Ishikawa (cell line): ENCODE data around the gene SLC39A6.

ENCODE experiments used
- CEBPB ChIP-seq: IDR thresholded peaks from 2 replicates; pipeline ENCODE4 v1.6.1; 2012
- CREB1 ChIP-seq: IDR thresholded peaks from 2 replicates; pipeline ENCODE4 v1.6.1; 2012; ENCODE audit warnings: low read depth
- EGR1 ChIP-seq: IDR thresholded peaks from 2 replicates; pipeline ENCODE4 v1.6.1; 2012
- EP300 ChIP-seq: IDR thresholded peaks from 2 replicates; pipeline ENCODE4 v1.6.1; 2012; ENCODE audit warnings: borderline replicate concordance
- FOXM1 ChIP-seq: IDR thresholded peaks from 2 replicates; pipeline ENCODE4 v1.6.1; 2012; ENCODE audit warnings: low read depth, borderline replicate concordance
- MAX ChIP-seq: IDR thresholded peaks from 2 replicates; pipeline ENCODE4 v1.6.1; 2012
- NFIC ChIP-seq: IDR thresholded peaks from 2 replicates; pipeline ENCODE4 v1.6.1; 2012
- RAD21 ChIP-seq: IDR thresholded peaks from 2 replicates; pipeline ENCODE4 v1.6.1; 2012; ENCODE audit warnings: low read depth
- REST ChIP-seq: IDR thresholded peaks from 2 replicates; pipeline ENCODE4 v1.6.1; 2012; ENCODE audit warnings: low read depth, mild to moderate bottlenecking
- TAF1 ChIP-seq: IDR thresholded peaks from 2 replicates; pipeline ENCODE4 v1.6.1; 2012; ENCODE audit warnings: low read depth, mild to moderate bottlenecking
- TCF12 ChIP-seq: IDR thresholded peaks from 2 replicates; pipeline ENCODE4 v1.6.1; 2012; ENCODE audit warnings: low read depth
- TEAD4 ChIP-seq: IDR thresholded peaks from 2 replicates; pipeline ENCODE4 v1.6.1; 2012
- USF1 ChIP-seq: IDR thresholded peaks from 2 replicates; pipeline ENCODE4 v1.6.1; 2012
- YY1 ChIP-seq: IDR thresholded peaks from 2 replicates; pipeline ENCODE4 v1.6.1; 2012; ENCODE audit warnings: low read depth
- ZBTB7A ChIP-seq: IDR thresholded peaks from 2 replicates; pipeline ENCODE4 v1.6.1; 2012; ENCODE audit warnings: low read depth

Gene SLC39A6

GRCh38 chr18:36108196-36108595 is 20.9 kb downstream of the SLC39A6 start:
- TF ChIP-seq MAX (no peak), FOXM1 (no peak), USF1 (no peak), TCF12 (no peak), EGR1 (no peak), TEAD4 (no peak), CEBPB (no peak), REST (no peak), TAF1 (no peak), YY1 (no peak), CREB1 (no peak), NFIC (no peak), EP300 (no peak), RAD21 (no peak), ZBTB7A (no peak)

GRCh38 chr18:36107477-36107876 is 21.7 kb downstream of the SLC39A6 start:
- TF ChIP-seq TAF1 (no peak), NFIC (no peak), YY1 (no peak), TCF12 (no peak), FOXM1 (no peak), EGR1 (no peak), CREB1 (no peak), MAX (no peak), USF1 (no peak), ZBTB7A (no peak), EP300 (no peak), CEBPB (no peak), TEAD4 (no peak), RAD21 (no peak), REST (no peak)

GRCh38 chr18:36104749-36105148 is 24.4 kb downstream of the SLC39A6 start:
- no peak for TF ChIP-seq EP300
- no peak for TF ChIP-seq TEAD4
- no peak for TF ChIP-seq USF1
- no peak for TF ChIP-seq CREB1
- TF ChIP-seq YY1 = no peak
- TF ChIP-seq ZBTB7A = no peak
- no peak for TF ChIP-seq CEBPB
- no peak for TF ChIP-seq REST
- TF ChIP-seq TCF12 = no peak
- TF ChIP-seq MAX = no peak
- no peak for TF ChIP-seq TAF1
- TF ChIP-seq EGR1 = no peak
- no peak for TF ChIP-seq NFIC
- TF ChIP-seq FOXM1 = no peak
- no peak for TF ChIP-seq RAD21

GRCh38 chr18:36101943-36102342 is 27.2 kb downstream of the SLC39A6 start:
- TF ChIP-seq TCF12 = no peak
